Tibial nerve (tissue), 3 donors: ENCODE measurements around the gene TXLNG.

Experiments used
- POLR2A ChIP-seq, 2 donors: fragments of 450-650 bp; IDR thresholded peaks; one replicate each; pipeline ENCODE4 v1.6.1; 2017; ENCODE audit warnings: antibody characterized with exemption in 2 of 2, mild to moderate bottlenecking in 2 of 2, moderate library complexity in 2 of 2
- TF ChIP-seq, protein P1 (sequence below), 5 experiments: fragments of 200-600 bp in 3 of 5; fragments of 450-650 bp in 2 of 5; sonication (generic) in 3 of 5; IDR thresholded peaks; one replicate each; pipeline ENCODE4 v1.5.1; 2016 to 2019; ENCODE audit warnings: antibody characterized with exemption in 5 of 5, mild to moderate bottlenecking in 3 of 5, moderate library complexity in 2 of 5

DNA sequence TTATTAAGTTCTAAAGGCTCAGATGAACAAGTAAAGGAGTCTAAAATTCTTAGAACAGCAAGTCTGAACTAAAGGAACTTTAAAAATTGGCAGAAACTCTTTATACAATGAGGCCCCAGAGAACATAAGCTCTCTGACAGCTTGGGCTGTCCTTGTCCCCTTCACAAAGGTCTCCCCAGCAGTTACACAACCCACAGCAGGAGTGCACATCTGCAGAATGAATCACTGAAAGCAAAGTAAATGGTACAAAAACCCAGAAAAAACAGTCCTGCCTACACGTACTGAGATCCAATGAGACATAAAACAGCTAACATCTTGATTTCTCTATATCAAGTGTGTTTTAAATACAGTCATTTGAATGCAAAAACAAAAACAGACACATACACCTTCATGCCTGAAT, 65.2 kb downstream of the TXLNG start:
- TF ChIP-seq, protein P1, sequence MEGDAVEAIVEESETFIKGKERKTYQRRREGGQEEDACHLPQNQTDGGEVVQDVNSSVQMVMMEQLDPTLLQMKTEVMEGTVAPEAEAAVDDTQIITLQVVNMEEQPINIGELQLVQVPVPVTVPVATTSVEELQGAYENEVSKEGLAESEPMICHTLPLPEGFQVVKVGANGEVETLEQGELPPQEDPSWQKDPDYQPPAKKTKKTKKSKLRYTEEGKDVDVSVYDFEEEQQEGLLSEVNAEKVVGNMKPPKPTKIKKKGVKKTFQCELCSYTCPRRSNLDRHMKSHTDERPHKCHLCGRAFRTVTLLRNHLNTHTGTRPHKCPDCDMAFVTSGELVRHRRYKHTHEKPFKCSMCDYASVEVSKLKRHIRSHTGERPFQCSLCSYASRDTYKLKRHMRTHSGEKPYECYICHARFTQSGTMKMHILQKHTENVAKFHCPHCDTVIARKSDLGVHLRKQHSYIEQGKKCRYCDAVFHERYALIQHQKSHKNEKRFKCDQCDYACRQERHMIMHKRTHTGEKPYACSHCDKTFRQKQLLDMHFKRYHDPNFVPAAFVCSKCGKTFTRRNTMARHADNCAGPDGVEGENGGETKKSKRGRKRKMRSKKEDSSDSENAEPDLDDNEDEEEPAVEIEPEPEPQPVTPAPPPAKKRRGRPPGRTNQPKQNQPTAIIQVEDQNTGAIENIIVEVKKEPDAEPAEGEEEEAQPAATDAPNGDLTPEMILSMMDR (IDR thresholded peaks at IDR 0.05) = no peak
- TF ChIP-seq POLR2A (IDR thresholded peaks at IDR 0.05) = no peak
